NCI-H748 (cell line): ENCODE data around the gene STXBP6.

Source experiments
- DNase-seq: peaks from one replicate; lab custom pipeline; 2025; ENCODE audit not compliant: unreplicated experiment; lab: John Stamatoyannopoulos, UW

The STXBP6 gene

GRCh38 chr14:24921903-24922302, 128.0 kb downstream of the STXBP6 start:
- DNase-seq = no peak

GRCh38 chr14:24920265-24921075, 129.5 kb downstream of the STXBP6 start:
- no peak for DNase-seq

GRCh38 chr14:24918822-24919221, 131.1 kb downstream of the STXBP6 start:
- no peak for DNase-seq

- no peak for DNase-seq
Observed at GRCh38 chr14:24915958-24916595, 133.9 kb downstream of the STXBP6 start.

- no peak for DNase-seq
Observed at GRCh38 chr14:24915403-24915921, 134.5 kb downstream of the STXBP6 start.

GRCh38 chr14:24913746-24914145, 136.2 kb downstream of the STXBP6 start:
- no peak for DNase-seq

GRCh38 chr14:24913021-24913420, 136.9 kb downstream of the STXBP6 start:
- DNase-seq = no peak

GRCh38 chr14:24911324-24912109, 138.4 kb downstream of the STXBP6 start:
- DNase-seq = peak; percentile 46

GRCh38 chr14:24910408-24910986, 139.4 kb downstream of the STXBP6 start:
- DNase-seq = no peak

GRCh38 chr14:24909523-24910302, 140.2 kb downstream of the STXBP6 start:
- no peak for DNase-seq

GRCh38 chr14:24908592-24909236, 141.2 kb downstream of the STXBP6 start:
- no peak for DNase-seq

GRCh38 chr14:24904533-24904932, 145.4 kb downstream of the STXBP6 start:
- DNase-seq = no peak

- DNase-seq = no peak
Observed at GRCh38 chr14:24903337-24903736, 146.6 kb downstream of the STXBP6 start.

- DNase-seq = no peak
Observed at GRCh38 chr14:24900269-24901100, 149.5 kb downstream of the STXBP6 start.

- no peak for DNase-seq
Observed at GRCh38 chr14:24897793-24898192, 152.2 kb downstream of the STXBP6 start.

- no peak for DNase-seq
Observed at GRCh38 chr14:24895622-24896021, 154.3 kb downstream of the STXBP6 start.

- DNase-seq = no peak
Observed at GRCh38 chr14:24895243-24895583, 154.7 kb downstream of the STXBP6 start.

GRCh38 chr14:24894583-24895242, 155.2 kb downstream of the STXBP6 start:
- no peak for DNase-seq
